ENCODE data around the gene RPGRIP1. TPM values are rescaled to one million over a fixed set of nuclear protein-coding genes. Genes with fewer than 3 reads are reported as not detected.

RPGRIP1 gene
- total RNA-seq, 4 donors from 2014 or later: 0.22 to 0.90 (median 0.78) TPM; not detected in 1

- TF ChIP-seq POLR2A (IDR thresholded peaks at IDR 0.05): no peak
- TF ChIP-seq EP300 (IDR thresholded peaks at IDR 0.05): no peak
- TF ChIP-seq CTCF (IDR thresholded peaks at IDR 0.05): no peak
- 84 to 93% methylated on average over 7 of the region's 7 CpGs for WGBS, 2 donors
- Histone ChIP-seq H3K27me3 (no peaks in the 10 kb centered on the region), H3K36me3 (peaks cover 0 to 53% (median 0%) of the 10 kb centered on the region in 3 donors), H3K9me3 (no peaks in the 10 kb centered on the region), H3K27ac (no peak overlapping the region), H3K4me3 (no peak overlapping the region), H3K4me1 (peaks cover 0 to 45% (median 0%) of the 10 kb centered on the region in 4 donors)
- no peak for DNase-seq (ENCODE audit: low spot score in 2 of 2)
Measured at GRCh38 chr14:21244544-21244943, 35.3 kb upstream of the RPGRIP1 start.

- Histone ChIP-seq H3K4me1 (peaks cover 0 to 33% (median 0%) of the 10 kb centered on the region in 4 donors), H3K9me3 (no peaks in the 10 kb centered on the region), H3K4me3 (no peak overlapping the region), H3K36me3 (peaks cover 0 to 62% (median 0%) of the 10 kb centered on the region in 3 donors), H3K27ac (no peak overlapping the region), H3K27me3 (no peaks in the 10 kb centered on the region)
- no peak for DNase-seq (ENCODE audit: low spot score in 2 of 2)
- no peak for TF ChIP-seq POLR2A (IDR thresholded peaks at IDR 0.05)
- TF ChIP-seq EP300 (IDR thresholded peaks at IDR 0.05): no peak
- no peak for TF ChIP-seq CTCF (IDR thresholded peaks at IDR 0.05)
- 88 to 90% methylated on average over 7 of the region's 7 CpGs for WGBS, 2 donors
Measured at GRCh38 chr14:21245813-21246212, 34.1 kb upstream of the RPGRIP1 start.

GRCh38 chr14:21248338-21248737 lies 31.5 kb upstream of the RPGRIP1 start:
- DNase-seq (ENCODE audit: low spot score in 2 of 2): no peak
- TF ChIP-seq EP300 (IDR thresholded peaks at IDR 0.05): no peak
- Histone ChIP-seq H3K9me3 (no peaks in the 10 kb centered on the region), H3K27ac (no peak overlapping the region), H3K4me3 (no peak overlapping the region), H3K4me1 (peaks cover 0 to 38% (median 0%) of the 10 kb centered on the region in 4 donors), H3K36me3 (peaks cover 0 to 71% (median 0%) of the 10 kb centered on the region in 3 donors), H3K27me3 (no peaks in the 10 kb centered on the region)
- 95 to 98% methylated on average over 1 of the region's 1 CpG for WGBS, 2 donors

- Histone ChIP-seq H3K9me3 (no peaks in the 10 kb centered on the region), H3K27ac (no peak overlapping the region), H3K4me3 (no peak overlapping the region), H3K36me3 (peaks cover 0 to 70% (median 0%) of the 10 kb centered on the region in 3 donors), H3K27me3 (no peaks in the 10 kb centered on the region), H3K4me1 (peaks cover 0 to 38% (median 0%) of the 10 kb centered on the region in 4 donors)
- TF ChIP-seq EP300 (IDR thresholded peaks at IDR 0.05) (no peak), POLR2A (IDR thresholded peaks at IDR 0.05) (no peak), CTCF (IDR thresholded peaks at IDR 0.05) (no peak)
- WGBS, 2 donors: 91 to 93% methylated on average over 8 of the region's 8 CpGs
- no peak for DNase-seq (ENCODE audit: low spot score in 2 of 2)
Measured at GRCh38 chr14:21248739-21249411, 31.0 kb upstream of the RPGRIP1 start.

- no peak for DNase-seq (ENCODE audit: low spot score in 2 of 2)
- WGBS, 2 donors: 95 to 97% methylated on average over 5 of the region's 5 CpGs
- H3K4me3 ChIP-seq: no peak overlapping the region
- H3K27ac ChIP-seq: no peak overlapping the region
- no peaks in the 10 kb centered on the region for H3K27me3 ChIP-seq
- peaks cover 0 to 46% (median 9%) of the 10 kb centered on the region in 4 donors for H3K4me1 ChIP-seq
- H3K36me3 ChIP-seq: peaks cover 0 to 69% (median 0%) of the 10 kb centered on the region in 3 donors
- H3K9me3 ChIP-seq: no peaks in the 10 kb centered on the region
- TF ChIP-seq CTCF (IDR thresholded peaks at IDR 0.05): no peak
- no peak for TF ChIP-seq EP300 (IDR thresholded peaks at IDR 0.05)
- TF ChIP-seq POLR2A (IDR thresholded peaks at IDR 0.05): no peak
Measured at GRCh38 chr14:21251215-21251614, 28.7 kb upstream of the RPGRIP1 start.
